Frontal cortex (tissue), 4 donors: ENCODE results near the gene CPVL. TPM values are rescaled to one million over a fixed set of nuclear protein-coding genes. Genes with fewer than 3 reads are reported as not detected.
"Not testable (repeated sequence)": the region's sequence is repeated elsewhere in the genome, so short reads cannot be mapped to it uniquely, and the experiment has no call there.

Source experiments
- DNase-seq, 2 donors: peaks; one replicate each; pipeline ENCODE4 v3.0.0; 2012; ENCODE audit warnings: low spot score in 2 of 2
- FAIRE-seq: peaks from 2 replicates; lab custom pipeline; 2012; peaks lifted over from hg19 to GRCh38; lab: Jason Lieb, UNC
- total RNA-seq: library from RNA; depleted of rRNA; stranded (reverse); fragments of >200 nt; gene quantifications from one replicate; pipeline ENCODE4 v1.2.3, GENCODE V29; 2014
- donor health status: control.
- donor health status: control.
- donor health status: control.

The CPVL gene
- total RNA-seq, 1 donor from 2014 or later, result 54.6 TPM

GRCh38 chr7:29099896-29100847 is 46.2 kb downstream of the CPVL start:
- DNase-seq, result no peak
- FAIRE-seq, result no peak

GRCh38 chr7:29096446-29096730 is 49.9 kb downstream of the CPVL start:
- DNase-seq, result no peak
- FAIRE-seq, result no peak

GRCh38 chr7:29095631-29096445 is 50.5 kb downstream of the CPVL start:
- DNase-seq, result no peak
- FAIRE-seq, result no peak

GRCh38 chr7:29093091-29093490 is 53.2 kb downstream of the CPVL start:
- DNase-seq, FAIRE-seq: not testable (repeated sequence)

- no peak for FAIRE-seq
- DNase-seq, result no peak
Observed at GRCh38 chr7:29091715-29092114, 54.6 kb downstream of the CPVL start.

GRCh38 chr7:29090836-29091601 is 55.3 kb downstream of the CPVL start:
- no peak for FAIRE-seq
- DNase-seq, result no peak

GRCh38 chr7:29090151-29090805 is 56.1 kb downstream of the CPVL start:
- FAIRE-seq (no peak), DNase-seq (no peak)

GRCh38 chr7:29087840-29088170 is 58.5 kb downstream of the CPVL start:
- FAIRE-seq (no peak), DNase-seq (no peak)

GRCh38 chr7:29086545-29086944 is 59.8 kb downstream of the CPVL start:
- FAIRE-seq, result no peak
- no peak for DNase-seq

GRCh38 chr7:29084832-29085231 is 61.5 kb downstream of the CPVL start:
- FAIRE-seq (no peak), DNase-seq (no peak)

GRCh38 chr7:29080803-29081202 is 65.5 kb downstream of the CPVL start:
- FAIRE-seq (no peak), DNase-seq (no peak)

- FAIRE-seq (no peak), DNase-seq (no peak)
Observed at GRCh38 chr7:29078311-29079260, 67.8 kb downstream of the CPVL start.

- FAIRE-seq (no peak), DNase-seq (no peak)
Observed at GRCh38 chr7:29077854-29078253, 68.5 kb downstream of the CPVL start.

- FAIRE-seq, result no peak
- no peak for DNase-seq
Observed at GRCh38 chr7:29077176-29077575, 69.2 kb downstream of the CPVL start.

- FAIRE-seq (no peak), DNase-seq (no peak)
Observed at GRCh38 chr7:29076631-29077030, 69.7 kb downstream of the CPVL start.

GRCh38 chr7:29075606-29076005 is 70.7 kb downstream of the CPVL start:
- DNase-seq (no peak), FAIRE-seq (no peak)

GRCh38 chr7:29071203-29071874 is 75.0 kb downstream of the CPVL start:
- no peak for FAIRE-seq
- no peak for DNase-seq

GRCh38 chr7:29066641-29067040 is 79.7 kb downstream of the CPVL start:
- FAIRE-seq (no peak), DNase-seq (no peak)
